HEK293 (cell line): ENCODE data around the gene ZC3H8.

Experiments
- CTCF ChIA-PET: fragments of 350-600 bp; formaldehyde crosslinking; extraction: SDS; loops from one replicate; lab custom pipeline; 2021; ENCODE audit warnings: antibody characterized with exemption; lab: Yijun Ruan, JAX
- POLR2A ChIA-PET: fragments of 300-600 bp; formaldehyde crosslinking; extraction: SDS; loops from one replicate; lab custom pipeline; 2020; ENCODE audit warnings: antibody characterized with exemption, inconsistent platforms; lab: Yijun Ruan, JAX
- H3K27ac ChIP-seq: fragments of 200-500 bp; sonication (Bioruptor generic); 2 replicates; pipeline ENCODE4 v1.5.1; 2014; ENCODE audit warnings: low read depth, low read length, control low read depth, inconsistent platforms; ENCODE audit errors: extremely low read depth
- H3K36me3 ChIP-seq, 2 experiments: fragments of 200-500 bp in 1 of 2; sonication (Bioruptor generic) in 1 of 2; 1 replicate in 1 of 2; 2 replicates in 1 of 2; pipeline ENCODE4 v1.5.1; 2014 to 2017; ENCODE audit warnings: inconsistent platforms in 2 of 2, low read length in 2 of 2; ENCODE audit not compliant: control insufficient read depth in 2 of 2, insufficient read depth in 1 of 2
- H3K4me1 ChIP-seq: fragments of 200-500 bp; sonication (Bioruptor generic); 2 replicates; pipeline ENCODE4 v1.5.1; 2014; ENCODE audit warnings: mild to moderate bottlenecking, low read length, inconsistent platforms; ENCODE audit not compliant: control insufficient read depth, insufficient read depth
- H3K4me3 ChIP-seq: 2 replicates; pipeline ENCODE4 v1.5.1; 2011; ENCODE audit warnings: low read depth, mild to moderate bottlenecking, control low read depth, low read length, moderate library complexity
- H3K9me3 ChIP-seq: fragments of 200-500 bp; sonication (Bioruptor generic); 2 replicates; pipeline ENCODE4 v1.5.1; 2014; ENCODE audit warnings: low read depth, low read length, inconsistent platforms; ENCODE audit not compliant: control insufficient read depth, insufficient read depth
- HOXA7 ChIP-seq: sonication (generic); formaldehyde crosslinking; IDR thresholded peaks from 2 replicates; pipeline ENCODE4 v1.8.1; 2022; ENCODE audit warnings: missing genetic modification reagents, borderline replicate concordance
- OSR2 ChIP-seq: fragments of 450-650 bp; formaldehyde crosslinking; IDR thresholded peaks from 2 replicates; pipeline ENCODE4 v1.5.1; 2016; ENCODE audit warnings: missing biosample characterization, missing genetic modification characterization
- SCRT2 ChIP-seq: fragments of 450-650 bp; formaldehyde crosslinking; IDR thresholded peaks from 2 replicates; pipeline ENCODE4 v1.5.1; 2016; ENCODE audit warnings: missing biosample characterization, missing genetic modification characterization
- ZBTB21 ChIP-seq: fragments of 450-650 bp; formaldehyde crosslinking; IDR thresholded peaks from 2 replicates; pipeline ENCODE4 v1.5.1; 2017; ENCODE audit warnings: missing biosample characterization, missing genetic modification characterization
- ZBTB8A ChIP-seq: fragments of 450-650 bp; formaldehyde crosslinking; IDR thresholded peaks from 2 replicates; pipeline ENCODE4 v1.5.1; 2016; ENCODE audit warnings: missing biosample characterization, missing genetic modification characterization
- ZFHX2 ChIP-seq: fragments of 450-650 bp; formaldehyde crosslinking; conservative IDR thresholded peaks from 2 replicates; pipeline ENCODE4 v1.5.1; 2016; ENCODE audit warnings: missing biosample characterization, missing genetic modification characterization
- ZFP3 ChIP-seq: fragments of 450-650 bp; formaldehyde crosslinking; IDR thresholded peaks from 2 replicates; pipeline ENCODE4 v1.5.1; 2016; ENCODE audit warnings: low read depth, missing biosample characterization, missing genetic modification characterization
- ZNF140 ChIP-seq: fragments of 450-650 bp; formaldehyde crosslinking; IDR thresholded peaks from 2 replicates; pipeline ENCODE4 v1.5.1; 2016; ENCODE audit warnings: missing biosample characterization, missing genetic modification characterization
- ZNF146 ChIP-seq: fragments of 450-650 bp; formaldehyde crosslinking; IDR thresholded peaks from 2 replicates; pipeline ENCODE4 v1.5.1; 2016; ENCODE audit warnings: missing biosample characterization, missing genetic modification characterization
- ZNF223 ChIP-seq: fragments of 450-650 bp; formaldehyde crosslinking; IDR thresholded peaks from 2 replicates; pipeline ENCODE4 v1.5.1; 2016; ENCODE audit warnings: missing biosample characterization, missing genetic modification characterization
- ZNF239 ChIP-seq: fragments of 450-650 bp; formaldehyde crosslinking; IDR thresholded peaks from 2 replicates; pipeline ENCODE4 v1.5.1; 2016; ENCODE audit warnings: missing biosample characterization, missing genetic modification characterization
- ZNF302 ChIP-seq: fragments of 450-650 bp; formaldehyde crosslinking; IDR thresholded peaks from 2 replicates; pipeline ENCODE4 v1.5.1; 2016; ENCODE audit warnings: missing biosample characterization, missing genetic modification characterization, low read depth
- ZNF335 ChIP-seq: fragments of 450-650 bp; formaldehyde crosslinking; conservative IDR thresholded peaks from 2 replicates; pipeline ENCODE4 v1.5.1; 2016; ENCODE audit warnings: missing biosample characterization, missing genetic modification characterization
- ZNF366 ChIP-seq: fragments of 450-650 bp; formaldehyde crosslinking; conservative IDR thresholded peaks from 2 replicates; pipeline ENCODE4 v1.5.1; 2016; ENCODE audit warnings: missing biosample characterization, missing genetic modification characterization
- ZNF391 ChIP-seq: fragments of 450-650 bp; formaldehyde crosslinking; IDR thresholded peaks from 2 replicates; pipeline ENCODE4 v1.5.1; 2016; ENCODE audit warnings: low read depth, missing biosample characterization, missing genetic modification characterization, borderline replicate concordance
- ZNF394 ChIP-seq: fragments of 450-650 bp; formaldehyde crosslinking; IDR thresholded peaks from 2 replicates; pipeline ENCODE4 v1.5.1; 2016; ENCODE audit warnings: missing biosample characterization, missing genetic modification characterization, mild to moderate bottlenecking, moderate library complexity, borderline replicate concordance
- ZNF596 ChIP-seq: fragments of 450-650 bp; IDR thresholded peaks from 2 replicates; pipeline ENCODE4 v1.5.0; 2018; ENCODE audit warnings: missing biosample characterization, mild to moderate bottlenecking, missing genetic modification characterization, moderate library complexity
- ZNF629 ChIP-seq: fragments of 450-650 bp; formaldehyde crosslinking; IDR thresholded peaks from 2 replicates; pipeline ENCODE4 v1.5.1; 2017; ENCODE audit warnings: missing biosample characterization, missing genetic modification characterization
- ZNF768 ChIP-seq: fragments of 450-650 bp; formaldehyde crosslinking; IDR thresholded peaks from 2 replicates; pipeline ENCODE4 v1.5.1; 2018; ENCODE audit warnings: missing biosample characterization, mild to moderate bottlenecking, missing genetic modification characterization
- ZNF776 ChIP-seq: fragments of 450-650 bp; formaldehyde crosslinking; IDR thresholded peaks from 2 replicates; pipeline ENCODE4 v1.5.0; 2017; ENCODE audit warnings: missing biosample characterization, missing genetic modification characterization, borderline replicate concordance
- TF ChIP-seq, protein P1 (sequence below): fragments of 450-650 bp; formaldehyde crosslinking; IDR thresholded peaks from 2 replicates; pipeline ENCODE4 v1.5.1; 2016; ENCODE audit warnings: missing biosample characterization, missing genetic modification characterization
- TF ChIP-seq, protein P2 (sequence below): fragments of 450-650 bp; formaldehyde crosslinking; IDR thresholded peaks from 2 replicates; pipeline ENCODE4 v1.5.1; 2016; ENCODE audit warnings: missing biosample characterization, missing genetic modification characterization
- TF ChIP-seq, protein P3 (sequence below): fragments of 450-650 bp; formaldehyde crosslinking; IDR thresholded peaks from 2 replicates; pipeline ENCODE4 v1.5.1; 2016; ENCODE audit warnings: missing biosample characterization, missing genetic modification characterization, low read depth
- TF ChIP-seq, protein P4 (sequence below): fragments of 450-650 bp; formaldehyde crosslinking; IDR thresholded peaks from 2 replicates; pipeline ENCODE4 v1.5.1; 2017; ENCODE audit warnings: missing biosample characterization, mild to moderate bottlenecking, missing genetic modification characterization, moderate library complexity
- TF ChIP-seq, protein P5 (sequence below): fragments of 450-650 bp; IDR thresholded peaks from 2 replicates; pipeline ENCODE4 v1.5.1; 2018; ENCODE audit warnings: missing biosample characterization, mild to moderate bottlenecking, missing genetic modification characterization
- TF ChIP-seq, protein P6 (sequence below): fragments of 450-650 bp; formaldehyde crosslinking; IDR thresholded peaks from 2 replicates; pipeline ENCODE4 v1.5.1; 2016; ENCODE audit warnings: missing biosample characterization, missing genetic modification characterization, borderline replicate concordance

Gene ZC3H8

DNA sequence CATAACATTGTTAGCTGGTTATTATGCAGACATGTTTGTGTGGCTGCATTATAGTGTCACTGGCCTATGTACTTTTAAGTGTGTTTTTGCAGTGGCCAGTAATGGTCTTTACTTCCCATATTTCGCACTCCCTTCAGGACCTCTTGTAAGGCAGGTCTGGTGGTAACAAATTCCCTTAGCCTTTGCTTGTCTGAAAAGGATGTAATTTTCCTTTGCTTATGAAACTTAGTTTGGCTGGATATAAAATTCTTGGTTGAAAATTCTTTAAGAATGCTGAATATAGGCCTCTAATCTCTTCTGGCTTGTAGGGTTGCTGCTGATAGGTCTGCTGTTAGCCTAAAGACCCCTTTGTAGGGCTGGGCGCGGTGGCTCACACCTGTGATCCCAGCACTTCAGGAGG, 34.7 kb downstream of the ZC3H8 start:
- no peak overlapping the region for H3K27ac ChIP-seq
- H3K9me3 ChIP-seq, result no peaks in the 10 kb centered on the region
- no peak overlapping the region for H3K4me3 ChIP-seq
- POLR2A ChIA-PET, result no interaction called here
- H3K4me1 ChIP-seq, result no peaks in the 10 kb centered on the region
- TF ChIP-seq, protein P1, sequence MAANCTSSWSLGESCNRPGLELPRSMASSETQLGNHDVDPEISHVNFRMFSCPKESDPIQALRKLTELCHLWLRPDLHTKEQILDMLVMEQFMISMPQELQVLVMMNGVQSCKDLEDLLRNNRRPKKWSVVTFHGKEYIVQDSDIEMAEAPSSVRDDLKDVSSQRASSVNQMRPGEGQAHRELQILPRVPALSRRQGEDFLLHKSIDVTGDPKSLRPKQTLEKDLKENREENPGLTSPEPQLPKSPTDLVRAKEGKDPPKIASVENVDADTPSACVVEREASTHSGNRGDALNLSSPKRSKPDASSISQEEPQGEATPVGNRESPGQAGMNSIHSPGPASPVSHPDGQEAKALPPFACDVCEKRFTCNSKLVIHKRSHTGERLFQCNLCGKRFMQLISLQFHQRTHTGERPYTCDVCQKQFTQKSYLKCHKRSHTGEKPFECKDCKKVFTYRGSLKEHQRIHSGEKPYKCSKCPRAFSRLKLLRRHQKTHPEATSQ (tag by site-specific recombination), result no peak
- TF ChIP-seq ZNF776, result no peak
- no peak for TF ChIP-seq SCRT2 (tag by site-specific recombination)
- TF ChIP-seq, protein P2, sequence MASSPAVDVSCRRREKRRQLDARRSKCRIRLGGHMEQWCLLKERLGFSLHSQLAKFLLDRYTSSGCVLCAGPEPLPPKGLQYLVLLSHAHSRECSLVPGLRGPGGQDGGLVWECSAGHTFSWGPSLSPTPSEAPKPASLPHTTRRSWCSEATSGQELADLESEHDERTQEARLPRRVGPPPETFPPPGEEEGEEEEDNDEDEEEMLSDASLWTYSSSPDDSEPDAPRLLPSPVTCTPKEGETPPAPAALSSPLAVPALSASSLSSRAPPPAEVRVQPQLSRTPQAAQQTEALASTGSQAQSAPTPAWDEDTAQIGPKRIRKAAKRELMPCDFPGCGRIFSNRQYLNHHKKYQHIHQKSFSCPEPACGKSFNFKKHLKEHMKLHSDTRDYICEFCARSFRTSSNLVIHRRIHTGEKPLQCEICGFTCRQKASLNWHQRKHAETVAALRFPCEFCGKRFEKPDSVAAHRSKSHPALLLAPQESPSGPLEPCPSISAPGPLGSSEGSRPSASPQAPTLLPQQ (tag by site-specific recombination), result no peak
- no peak for TF ChIP-seq ZNF335
- TF ChIP-seq HOXA7, result no peak
- no peak for TF ChIP-seq ZNF596
- no peak for TF ChIP-seq OSR2 (tag by site-specific recombination)
- no peak for TF ChIP-seq ZBTB8A (tag by site-specific recombination)
- no peak for TF ChIP-seq ZFHX2 (tag by site-specific recombination)
- no peak for TF ChIP-seq ZNF223 (tag by site-specific recombination)
- TF ChIP-seq ZNF140, result no peak
- TF ChIP-seq, protein P3, sequence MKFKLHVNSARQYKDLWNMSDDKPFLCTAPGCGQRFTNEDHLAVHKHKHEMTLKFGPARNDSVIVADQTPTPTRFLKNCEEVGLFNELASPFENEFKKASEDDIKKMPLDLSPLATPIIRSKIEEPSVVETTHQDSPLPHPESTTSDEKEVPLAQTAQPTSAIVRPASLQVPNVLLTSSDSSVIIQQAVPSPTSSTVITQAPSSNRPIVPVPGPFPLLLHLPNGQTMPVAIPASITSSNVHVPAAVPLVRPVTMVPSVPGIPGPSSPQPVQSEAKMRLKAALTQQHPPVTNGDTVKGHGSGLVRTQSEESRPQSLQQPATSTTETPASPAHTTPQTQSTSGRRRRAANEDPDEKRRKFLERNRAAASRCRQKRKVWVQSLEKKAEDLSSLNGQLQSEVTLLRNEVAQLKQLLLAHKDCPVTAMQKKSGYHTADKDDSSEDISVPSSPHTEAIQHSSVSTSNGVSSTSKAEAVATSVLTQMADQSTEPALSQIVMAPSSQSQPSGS (tag by site-specific recombination), result no peak
- TF ChIP-seq ZNF629 (tag by site-specific recombination), result no peak
- TF ChIP-seq ZBTB21 (tag by site-specific recombination), result no peak
- TF ChIP-seq, protein P4, sequence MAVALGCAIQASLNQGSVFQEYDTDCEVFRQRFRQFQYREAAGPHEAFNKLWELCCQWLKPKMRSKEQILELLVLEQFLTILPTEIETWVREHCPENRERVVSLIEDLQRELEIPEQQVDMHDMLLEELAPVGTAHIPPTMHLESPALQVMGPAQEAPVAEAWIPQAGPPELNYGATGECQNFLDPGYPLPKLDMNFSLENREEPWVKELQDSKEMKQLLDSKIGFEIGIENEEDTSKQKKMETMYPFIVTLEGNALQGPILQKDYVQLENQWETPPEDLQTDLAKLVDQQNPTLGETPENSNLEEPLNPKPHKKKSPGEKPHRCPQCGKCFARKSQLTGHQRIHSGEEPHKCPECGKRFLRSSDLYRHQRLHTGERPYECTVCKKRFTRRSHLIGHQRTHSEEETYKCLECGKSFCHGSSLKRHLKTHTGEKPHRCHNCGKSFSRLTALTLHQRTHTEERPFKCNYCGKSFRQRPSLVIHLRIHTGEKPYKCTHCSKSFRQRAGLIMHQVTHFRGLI (tag by site-specific recombination), result no peak
- TF ChIP-seq ZNF768 (tag by site-specific recombination), result no peak
- CTCF ChIA-PET, result no interaction called here
- peaks cover 12 to 29% of the 10 kb centered on the region in 2 experiments for H3K36me3 ChIP-seq

DNA sequence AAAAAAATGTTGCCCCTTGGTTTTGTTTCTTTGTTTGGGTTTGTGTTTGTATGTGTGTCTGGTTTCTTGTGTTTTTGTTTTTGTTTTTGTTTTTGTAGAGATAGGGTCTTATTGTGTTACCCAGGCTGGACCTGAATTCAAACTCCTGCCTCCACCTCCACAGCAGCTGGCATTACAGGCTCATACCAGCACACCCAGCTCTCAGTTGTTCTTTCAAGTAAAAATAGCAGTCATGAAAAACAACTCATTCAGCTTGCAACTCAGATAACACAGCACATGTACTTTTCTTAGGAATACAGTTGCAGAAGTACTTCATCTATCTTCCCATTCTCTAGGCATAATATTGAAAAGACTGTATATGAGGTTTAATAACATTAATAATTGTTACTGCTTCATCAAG, 37.0 kb downstream of the ZC3H8 start:
- Histone ChIP-seq H3K9me3 (no peaks in the 10 kb centered on the region), H3K4me1 (no peaks in the 10 kb centered on the region), H3K27ac (no peak overlapping the region), H3K36me3 (peaks cover 8 to 29% of the 10 kb centered on the region in 2 experiments), H3K4me3 (no peak overlapping the region)
- ChIA-PET CTCF (interaction anchor here (0.6 kb wide), 1 partner anchor 41 kb away, joined by 5 read pairs; no protein-coding TSS in a partner anchor), POLR2A (no interaction called here)
- TF ChIP-seq ZNF391 (no peak), ZFP3 (tag by site-specific recombination) (no peak), ZNF146 (tag by site-specific recombination) (no peak), ZNF239 (no peak), ZNF394 (tag by site-specific recombination) (no peak), ZNF302 (tag by site-specific recombination) (no peak), ZNF366 (tag by site-specific recombination) (no peak)
- TF ChIP-seq, protein P5, sequence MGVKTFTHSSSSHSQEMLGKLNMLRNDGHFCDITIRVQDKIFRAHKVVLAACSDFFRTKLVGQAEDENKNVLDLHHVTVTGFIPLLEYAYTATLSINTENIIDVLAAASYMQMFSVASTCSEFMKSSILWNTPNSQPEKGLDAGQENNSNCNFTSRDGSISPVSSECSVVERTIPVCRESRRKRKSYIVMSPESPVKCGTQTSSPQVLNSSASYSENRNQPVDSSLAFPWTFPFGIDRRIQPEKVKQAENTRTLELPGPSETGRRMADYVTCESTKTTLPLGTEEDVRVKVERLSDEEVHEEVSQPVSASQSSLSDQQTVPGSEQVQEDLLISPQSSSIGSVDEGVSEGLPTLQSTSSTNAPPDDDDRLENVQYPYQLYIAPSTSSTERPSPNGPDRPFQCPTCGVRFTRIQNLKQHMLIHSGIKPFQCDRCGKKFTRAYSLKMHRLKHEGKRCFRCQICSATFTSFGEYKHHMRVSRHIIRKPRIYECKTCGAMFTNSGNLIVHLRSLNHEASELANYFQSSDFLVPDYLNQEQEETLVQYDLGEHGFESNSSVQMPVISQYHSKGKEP (tag by site-specific recombination), result no peak
- TF ChIP-seq, protein P6, sequence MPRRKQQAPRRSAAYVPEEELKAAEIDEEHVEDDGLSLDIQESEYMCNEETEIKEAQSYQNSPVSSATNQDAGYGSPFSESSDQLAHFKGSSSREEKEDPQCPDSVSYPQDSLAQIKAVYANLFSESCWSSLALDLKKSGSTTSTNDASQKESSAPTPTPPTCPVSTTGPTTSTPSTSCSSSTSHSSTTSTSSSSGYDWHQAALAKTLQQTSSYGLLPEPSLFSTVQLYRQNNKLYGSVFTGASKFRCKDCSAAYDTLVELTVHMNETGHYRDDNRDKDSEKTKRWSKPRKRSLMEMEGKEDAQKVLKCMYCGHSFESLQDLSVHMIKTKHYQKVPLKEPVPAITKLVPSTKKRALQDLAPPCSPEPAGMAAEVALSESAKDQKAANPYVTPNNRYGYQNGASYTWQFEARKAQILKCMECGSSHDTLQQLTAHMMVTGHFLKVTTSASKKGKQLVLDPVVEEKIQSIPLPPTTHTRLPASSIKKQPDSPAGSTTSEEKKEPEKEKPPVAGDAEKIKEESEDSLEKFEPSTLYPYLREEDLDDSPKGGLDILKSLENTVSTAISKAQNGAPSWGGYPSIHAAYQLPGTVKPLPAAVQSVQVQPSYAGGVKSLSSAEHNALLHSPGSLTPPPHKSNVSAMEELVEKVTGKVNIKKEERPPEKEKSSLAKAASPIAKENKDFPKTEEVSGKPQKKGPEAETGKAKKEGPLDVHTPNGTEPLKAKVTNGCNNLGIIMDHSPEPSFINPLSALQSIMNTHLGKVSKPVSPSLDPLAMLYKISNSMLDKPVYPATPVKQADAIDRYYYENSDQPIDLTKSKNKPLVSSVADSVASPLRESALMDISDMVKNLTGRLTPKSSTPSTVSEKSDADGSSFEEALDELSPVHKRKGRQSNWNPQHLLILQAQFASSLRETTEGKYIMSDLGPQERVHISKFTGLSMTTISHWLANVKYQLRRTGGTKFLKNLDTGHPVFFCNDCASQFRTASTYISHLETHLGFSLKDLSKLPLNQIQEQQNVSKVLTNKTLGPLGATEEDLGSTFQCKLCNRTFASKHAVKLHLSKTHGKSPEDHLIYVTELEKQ (tag by site-specific recombination), result no peak
